NCI-H1048 (cell line): ENCODE measurements around the gene RNF43.

Experiments
- DNase-seq: peaks from one replicate; lab custom pipeline; 2025; lab: John Stamatoyannopoulos, UW

Gene RNF43

DNA sequence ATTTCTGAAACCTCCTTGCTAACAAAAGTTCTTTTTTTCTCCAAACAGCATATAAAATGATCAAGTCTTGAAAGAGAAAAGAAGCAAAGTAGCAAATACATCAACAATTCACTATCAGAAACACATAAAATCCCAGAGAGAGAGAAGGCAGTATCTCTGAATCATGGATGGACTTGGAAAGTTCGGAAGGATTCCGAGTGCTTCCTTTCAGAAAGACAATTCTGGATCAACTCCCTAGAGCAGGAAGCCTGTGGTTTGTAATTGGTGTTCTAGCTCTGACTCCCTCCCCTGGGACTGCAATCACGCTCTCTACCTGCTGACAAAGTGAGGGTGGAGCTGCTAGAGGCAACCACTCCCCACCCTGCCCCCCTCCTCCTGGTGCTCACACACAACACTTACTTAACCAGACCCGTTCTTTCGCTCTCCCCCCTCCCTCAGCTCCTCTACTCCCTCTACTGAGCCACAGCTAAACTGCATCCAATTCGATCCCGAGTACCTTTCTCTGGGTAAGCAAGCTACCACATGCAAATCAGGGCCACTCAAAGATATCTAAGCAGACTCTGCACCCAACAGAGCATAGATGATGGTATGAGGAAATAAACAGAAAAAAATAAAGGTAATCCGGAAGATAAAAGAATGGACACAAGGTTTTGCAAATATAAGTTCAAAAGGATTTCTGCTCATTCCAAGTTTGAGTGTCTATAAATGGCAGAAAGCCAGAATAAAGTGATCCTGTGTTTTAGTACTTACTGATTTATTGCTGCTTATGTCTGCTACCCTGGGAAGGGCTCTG, at the start of gene RNF43:
RNF43 (minus strand) TSS at position 235 of the 793 bp plus-strand sequence. CDS start 1,957 bp downstream, outside the sequence.
- peak; percentile 90 for DNase-seq

DNA sequence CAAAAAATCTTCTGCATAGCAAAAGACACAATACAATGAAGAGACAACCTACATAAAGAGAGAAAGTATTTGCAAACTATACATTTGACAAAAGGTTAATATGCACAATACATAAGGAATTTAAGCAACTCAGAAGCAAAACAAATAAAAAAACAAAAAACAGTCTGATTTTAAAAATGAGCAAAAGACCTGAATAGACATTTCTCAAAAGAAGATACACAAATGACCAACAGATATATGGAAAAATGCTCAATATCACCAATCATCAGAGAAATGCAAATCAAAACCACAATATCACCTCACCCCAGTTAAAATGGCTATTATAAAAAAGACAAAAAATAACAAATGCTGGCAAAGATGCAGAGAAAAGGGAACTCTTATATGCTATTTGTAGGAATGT, 38.2 kb upstream of the RNF43 start:
- DNase-seq, result no peak

DNA sequence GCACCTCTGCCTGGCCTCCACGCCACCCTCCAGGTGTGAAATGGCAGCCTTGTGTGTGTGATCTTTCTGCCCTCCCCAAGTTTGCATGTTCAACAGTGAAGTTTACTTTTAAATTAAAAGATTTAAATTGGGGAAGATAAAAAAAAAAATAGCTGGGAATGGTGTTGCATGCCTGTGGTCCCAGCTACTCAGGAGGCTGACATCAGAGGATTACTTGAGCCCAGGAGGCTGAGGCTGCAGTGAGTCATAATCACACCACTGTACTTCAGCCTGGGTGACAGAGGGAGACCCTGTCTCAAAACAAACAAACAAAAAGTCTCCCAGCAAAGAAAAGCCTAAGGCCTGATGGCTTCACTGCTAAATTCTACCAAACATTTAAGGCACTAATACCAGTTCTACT, 35.4 kb upstream of the RNF43 start:
- no peak for DNase-seq

DNA sequence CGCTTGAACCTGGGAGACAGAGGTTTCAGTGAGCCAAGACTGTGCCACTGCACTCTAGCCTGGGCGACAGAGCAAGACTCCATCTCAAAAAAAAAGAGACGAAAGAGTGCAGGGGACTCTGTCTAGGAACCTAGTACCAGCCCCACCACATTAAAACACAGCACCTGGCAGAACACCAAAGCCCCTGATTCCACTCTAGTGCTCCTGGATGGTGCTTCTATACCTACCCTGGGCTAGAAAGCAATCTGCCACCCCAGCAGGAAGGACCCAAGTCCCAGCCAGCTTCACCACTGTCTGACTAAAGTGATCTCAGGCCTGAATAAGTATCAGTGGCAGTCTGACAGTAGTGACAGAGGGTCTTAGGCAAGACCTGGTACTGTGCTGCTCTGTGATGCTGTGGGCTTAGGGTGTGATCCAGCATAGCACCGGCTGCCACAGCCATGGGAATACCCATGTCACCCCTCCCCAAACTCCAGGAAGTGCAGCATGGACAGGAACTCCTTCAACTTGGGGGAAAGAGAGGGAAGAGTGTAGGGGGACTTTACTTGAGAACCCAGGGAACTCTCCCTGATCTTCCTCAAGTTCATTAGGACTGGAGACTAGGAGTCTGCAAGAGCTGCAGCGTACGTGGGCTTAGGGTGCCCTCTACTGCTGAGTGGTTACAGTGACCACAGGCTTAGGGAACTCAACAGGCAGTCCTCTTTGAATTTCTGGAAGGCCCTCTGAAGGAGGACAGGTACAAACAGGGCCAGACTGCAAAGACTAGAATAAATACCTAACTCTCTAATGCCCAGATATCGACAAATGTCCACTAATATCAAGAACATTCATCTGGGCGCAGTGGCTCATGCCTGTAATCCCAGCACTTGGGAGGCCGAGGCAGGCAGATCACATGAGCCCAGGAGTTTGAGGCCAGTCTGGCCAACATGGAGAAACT, 30.0 kb upstream of the RNF43 start:
- peak; percentile 15 for DNase-seq

DNA sequence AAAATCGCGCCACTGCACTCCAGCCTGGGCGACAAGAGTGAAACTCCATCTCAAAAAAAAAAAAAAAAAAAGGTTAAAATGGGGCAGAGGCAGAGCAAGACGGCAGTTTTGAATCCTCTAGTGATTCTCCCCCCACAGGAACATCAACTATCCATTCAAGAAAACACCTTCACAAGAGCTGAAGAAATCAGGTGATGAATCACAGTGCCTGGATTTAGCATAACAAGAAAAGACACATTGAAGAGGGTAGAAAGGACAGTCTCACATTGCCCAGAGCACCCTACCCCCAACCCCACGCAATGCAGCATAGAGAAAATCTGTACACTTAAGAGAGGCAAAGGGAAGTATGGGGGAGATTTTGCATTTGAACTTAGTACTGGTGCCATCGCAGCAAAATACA, 28.8 kb upstream of the RNF43 start:
- DNase-seq, result no peak

DNA sequence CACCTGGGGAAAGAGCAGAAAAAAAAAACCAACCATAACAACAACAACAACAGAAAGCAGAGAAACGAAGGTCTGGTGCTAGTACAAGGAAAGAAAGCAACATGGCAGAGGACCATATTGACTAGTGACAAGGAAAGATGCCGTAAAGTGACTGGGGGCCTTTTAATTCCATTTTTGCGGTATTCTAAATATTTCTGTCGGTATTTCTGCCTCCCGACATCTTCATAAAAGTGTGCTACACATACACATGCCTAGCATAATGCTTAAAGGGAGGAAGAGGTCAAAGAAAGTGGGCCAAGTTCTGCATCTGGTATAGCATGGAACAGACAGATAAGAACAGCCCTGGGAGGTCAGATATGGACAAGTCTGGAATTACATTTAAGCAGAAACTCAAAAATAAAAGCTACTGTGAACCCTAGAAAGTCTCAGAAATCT, 19.5 kb upstream of the RNF43 start:
- no peak for DNase-seq

DNA sequence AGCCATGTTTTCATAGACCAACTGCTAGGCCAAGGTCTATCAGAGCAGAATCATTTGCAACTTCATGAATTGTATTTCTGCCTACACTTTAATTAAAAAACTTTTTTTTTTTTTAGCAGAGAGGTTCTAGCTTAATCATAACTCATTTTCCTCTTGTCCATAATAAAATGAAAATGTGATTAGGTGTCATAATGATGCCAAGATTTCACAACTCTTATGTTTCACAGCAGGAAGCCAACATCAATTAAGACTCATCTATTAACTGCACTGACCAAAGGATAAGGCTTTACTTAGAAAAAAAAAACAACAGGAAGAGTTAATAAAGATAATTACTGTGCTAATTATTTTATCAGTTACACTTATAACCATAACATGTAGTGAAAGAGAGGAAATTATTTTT, 18.9 kb upstream of the RNF43 start:
- no peak for DNase-seq

DNA sequence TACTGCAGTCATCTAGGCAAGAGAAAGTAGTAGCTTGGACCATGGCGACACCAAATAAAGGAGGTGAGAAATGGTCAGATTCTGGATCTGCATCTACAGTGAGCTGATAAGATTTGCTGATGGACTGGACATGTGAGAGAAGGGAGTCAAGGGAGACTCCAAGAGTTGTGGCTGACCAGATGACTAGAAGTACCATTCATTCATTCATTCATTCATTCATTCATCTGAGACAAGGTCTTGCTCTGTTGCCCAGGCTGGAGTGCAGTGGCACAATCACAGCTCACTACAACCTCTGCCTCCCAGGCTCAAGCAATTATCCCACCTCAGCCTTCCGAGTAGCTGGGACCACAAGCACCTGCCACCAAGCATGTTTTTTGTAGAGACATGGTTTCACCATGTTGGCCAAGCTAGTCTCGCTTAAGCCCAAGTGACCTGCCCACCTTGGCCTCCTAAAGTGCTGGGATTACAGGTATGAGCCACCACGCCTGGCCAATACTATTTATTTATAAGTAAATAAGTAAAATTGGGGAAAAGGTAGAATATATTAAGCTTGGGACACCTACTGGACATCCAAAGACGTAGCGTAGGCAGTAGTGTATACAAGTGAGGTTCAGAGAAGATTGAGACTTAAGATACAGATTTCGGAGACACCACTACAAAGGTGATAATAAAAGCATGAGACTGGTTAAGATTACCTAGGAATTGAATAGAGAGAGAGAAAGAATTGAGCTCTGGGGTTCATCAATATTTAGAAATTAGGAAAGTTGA, 15.7 kb upstream of the RNF43 start:
- no peak for DNase-seq

DNA sequence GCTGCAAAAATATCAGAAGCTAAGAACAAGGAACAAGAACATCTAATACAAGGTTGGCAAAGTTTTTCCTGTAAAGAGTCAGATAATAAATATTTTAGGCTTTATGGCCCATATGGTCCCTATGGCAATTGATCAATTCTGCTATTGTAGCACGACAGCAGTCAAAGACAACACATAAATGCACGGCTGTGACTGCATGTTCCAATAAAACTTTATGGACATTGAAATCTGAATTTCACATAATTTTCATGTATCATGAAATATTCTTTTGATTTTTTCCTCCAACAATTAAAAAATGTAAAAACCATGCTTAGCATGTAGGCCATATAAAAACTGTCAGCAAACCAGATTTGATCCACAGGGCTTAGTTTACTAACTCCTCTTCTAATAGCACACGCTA, 10.5 kb upstream of the RNF43 start:
- no peak for DNase-seq

DNA sequence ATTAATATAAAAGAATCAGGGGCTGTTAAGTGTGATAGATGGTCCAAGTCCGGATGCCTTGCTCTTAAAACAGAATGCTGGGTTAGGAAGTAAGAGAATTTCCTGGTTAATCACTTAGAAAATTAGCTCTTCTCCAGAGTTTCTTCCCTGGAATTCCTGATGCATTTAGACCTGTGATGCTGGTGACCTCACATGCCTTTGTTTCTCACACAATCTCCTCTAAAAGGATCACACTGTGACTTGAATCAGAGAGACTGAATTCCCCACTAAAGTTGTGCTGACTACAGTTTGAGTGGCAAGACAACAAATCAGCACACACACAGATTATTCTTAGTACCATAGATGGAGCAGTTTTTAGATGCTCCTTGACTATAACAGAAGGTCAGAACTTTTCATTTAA, 4.4 kb upstream of the RNF43 start:
- no peak for DNase-seq

DNA sequence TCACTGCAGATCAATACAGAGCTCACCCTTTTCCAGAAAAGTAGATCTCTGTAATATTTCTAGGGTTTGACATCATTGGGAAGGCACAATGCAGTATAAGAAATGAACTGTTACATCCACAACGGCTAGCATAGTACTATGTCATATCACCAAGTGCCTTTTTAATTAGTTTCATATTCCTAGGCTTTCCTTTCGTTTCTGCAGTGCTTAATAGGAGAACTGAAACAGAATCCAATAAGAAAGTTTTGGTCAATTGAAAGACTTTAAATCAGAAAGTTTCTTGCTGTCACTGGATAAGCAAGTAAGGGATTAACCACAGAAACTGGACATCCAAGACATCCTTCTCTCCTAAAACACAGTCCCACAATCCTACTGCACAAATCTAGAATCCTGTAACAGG, 3.5 kb upstream of the RNF43 start:
- DNase-seq, result no peak

DNA sequence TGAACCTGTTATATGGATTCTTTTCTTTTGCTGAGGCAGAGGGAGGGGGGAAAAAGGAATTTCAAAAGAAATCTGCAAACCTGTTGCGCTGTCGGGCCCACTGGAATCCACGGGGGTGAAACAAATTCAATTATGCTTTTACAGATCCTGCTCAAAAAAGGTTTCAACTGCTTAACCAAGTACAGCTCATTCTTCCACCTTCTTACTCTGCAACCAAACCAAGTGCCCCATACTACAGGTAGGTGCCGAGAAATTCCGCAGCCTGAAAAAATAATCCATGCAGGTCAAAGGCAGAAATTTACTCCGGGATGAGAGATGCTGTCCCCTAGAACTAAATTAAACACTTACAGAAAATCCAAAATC, 416 bp downstream of the RNF43 start:
- no peak for DNase-seq

DNA sequence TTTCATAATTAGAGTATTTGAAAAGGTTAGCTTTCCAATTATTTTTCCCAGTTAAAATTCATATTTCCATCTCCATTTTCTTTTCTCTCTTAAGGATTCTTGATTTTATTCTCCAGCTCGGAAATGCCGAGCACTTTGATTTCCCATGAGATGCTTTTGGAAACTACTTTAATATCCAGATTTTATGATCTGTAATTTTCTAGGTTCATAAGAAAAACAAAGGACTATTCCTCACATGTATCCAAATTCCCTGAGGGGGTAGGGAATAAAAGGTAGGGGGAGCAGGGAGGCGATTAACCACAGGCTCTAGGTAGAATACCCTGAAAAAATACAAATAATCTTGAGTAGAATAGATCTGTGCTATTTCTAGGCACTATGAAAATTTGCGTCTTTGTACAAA, 938 bp downstream of the RNF43 start:
- DNase-seq, result no peak

DNA sequence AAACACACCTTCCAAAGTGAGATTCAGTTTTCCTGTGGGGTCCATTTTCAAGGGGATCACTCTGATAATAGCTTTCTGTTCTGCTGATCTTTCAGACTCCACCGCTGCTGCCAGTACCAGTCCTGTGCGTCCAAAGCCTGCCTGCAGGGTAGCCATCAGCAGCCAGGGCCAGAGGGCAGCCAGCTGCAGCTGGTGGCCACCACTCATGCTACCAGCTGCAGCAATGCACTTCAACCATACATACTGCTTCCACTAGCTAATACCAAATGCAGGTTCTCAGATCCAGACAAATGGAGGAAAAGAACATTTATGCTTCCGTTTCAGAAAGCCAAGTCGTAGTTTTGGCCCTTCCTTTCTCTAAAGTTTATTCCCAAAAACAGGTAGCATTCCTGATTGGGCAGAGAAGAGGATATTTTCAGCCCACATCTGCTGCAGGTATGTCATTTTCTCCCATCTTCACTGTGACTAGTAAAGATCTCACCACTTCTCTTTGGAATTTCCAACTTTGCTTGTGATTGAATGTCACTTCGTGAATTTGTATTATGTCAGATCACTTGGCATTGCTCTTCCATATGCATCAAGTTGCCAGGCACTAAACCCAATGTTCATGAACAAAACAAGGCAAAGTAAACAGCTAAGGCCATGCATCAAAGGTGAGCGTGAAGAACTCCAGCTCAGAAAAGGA, 1.8 kb downstream of the RNF43 start:
- DNase-seq, result no peak

DNA sequence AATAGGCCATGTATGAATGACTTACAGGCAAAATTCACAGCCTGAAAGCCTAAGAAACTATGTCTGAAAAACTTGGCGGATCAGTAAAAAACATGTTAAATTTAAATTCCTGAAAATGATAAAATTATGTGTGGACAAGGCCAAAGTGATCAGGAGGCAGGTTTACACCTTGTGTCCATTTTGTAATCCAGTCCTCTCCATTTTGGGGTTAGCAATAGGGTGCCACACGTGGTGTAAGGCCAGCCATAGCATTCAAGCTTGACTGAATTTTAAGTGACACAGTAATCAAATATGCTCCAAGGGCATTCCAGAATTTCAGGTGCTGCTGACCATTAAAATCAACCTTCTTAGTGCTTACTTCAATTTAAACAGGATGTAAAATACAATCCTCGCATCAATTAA, 2.7 kb downstream of the RNF43 start:
- DNase-seq, result no peak

DNA sequence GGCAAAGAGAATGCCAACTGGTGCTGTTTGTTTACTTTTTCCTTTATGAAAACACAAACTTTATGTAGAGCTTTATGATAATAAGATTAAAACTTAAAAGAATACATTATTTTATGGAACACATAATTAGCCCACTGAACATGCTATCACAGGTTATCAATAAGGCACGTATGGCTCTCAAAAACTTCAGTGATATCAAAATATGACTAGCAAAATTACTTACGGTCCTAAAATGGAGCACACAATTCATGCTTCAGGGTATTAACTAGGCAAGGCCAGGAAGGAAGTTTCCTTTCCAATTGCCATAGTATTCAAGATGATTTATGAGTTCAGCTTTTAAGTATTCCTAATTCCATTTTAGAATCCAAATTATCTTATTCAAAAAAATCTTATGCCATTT, 3.6 kb downstream of the RNF43 start:
- no peak for DNase-seq

DNA sequence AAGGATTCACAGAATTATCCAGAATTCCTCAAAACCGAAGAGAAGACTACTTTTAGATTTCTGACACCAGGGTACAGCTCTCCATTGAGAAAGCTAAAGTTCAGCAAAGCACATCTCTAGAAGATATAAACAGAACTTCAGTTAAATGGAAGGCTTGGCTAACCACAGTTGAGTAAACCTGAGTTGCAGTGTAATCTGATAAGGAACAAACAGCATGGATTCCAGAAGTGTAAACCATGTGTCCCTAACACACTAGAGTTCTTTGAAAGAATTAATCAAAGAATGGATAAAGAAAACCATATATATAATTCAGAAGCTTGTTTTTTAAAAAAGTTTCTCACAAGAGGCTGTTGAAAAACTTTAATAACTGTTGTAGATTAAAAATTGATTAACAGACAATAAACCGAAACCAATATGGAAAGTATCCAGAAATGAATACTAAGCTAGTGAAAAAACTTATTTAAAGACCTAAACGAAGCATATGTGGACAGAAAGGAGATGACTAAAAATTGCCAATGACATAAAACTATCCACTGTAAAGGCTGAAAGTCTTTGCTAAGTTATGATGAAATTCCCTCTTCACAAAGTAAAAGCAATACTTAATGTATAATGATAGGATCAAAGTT, 4.3 kb downstream of the RNF43 start:
- DNase-seq, result no peak

DNA sequence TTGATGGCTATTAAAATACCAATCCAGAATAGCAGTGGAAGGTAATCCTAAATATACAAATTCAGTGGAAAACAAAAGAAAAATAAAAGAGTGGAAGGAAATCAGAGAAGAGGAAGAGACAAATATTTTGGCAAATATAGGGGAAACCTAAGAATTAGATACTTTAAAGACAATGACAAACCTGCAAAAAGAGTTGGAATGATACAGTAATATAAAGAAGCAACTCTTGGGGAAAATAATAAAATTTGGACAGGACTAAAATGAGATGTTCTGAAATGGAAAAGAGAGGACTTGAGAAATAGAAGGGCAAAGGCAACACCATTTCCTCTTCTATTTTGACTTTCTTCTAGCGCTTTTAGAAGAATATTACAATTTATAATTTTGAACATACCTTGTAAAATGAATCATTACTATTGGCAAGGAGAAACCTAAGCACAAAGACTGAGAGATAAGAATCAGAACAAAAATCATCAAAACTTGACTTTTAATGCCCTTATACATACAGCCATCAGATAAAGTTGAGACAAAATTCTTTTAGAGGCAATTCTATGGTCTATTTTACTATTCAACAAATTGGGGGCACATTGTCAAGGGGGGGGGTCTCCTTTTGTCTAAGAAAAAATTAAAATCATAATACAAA, 5.2 kb downstream of the RNF43 start:
- DNase-seq, result no peak

DNA sequence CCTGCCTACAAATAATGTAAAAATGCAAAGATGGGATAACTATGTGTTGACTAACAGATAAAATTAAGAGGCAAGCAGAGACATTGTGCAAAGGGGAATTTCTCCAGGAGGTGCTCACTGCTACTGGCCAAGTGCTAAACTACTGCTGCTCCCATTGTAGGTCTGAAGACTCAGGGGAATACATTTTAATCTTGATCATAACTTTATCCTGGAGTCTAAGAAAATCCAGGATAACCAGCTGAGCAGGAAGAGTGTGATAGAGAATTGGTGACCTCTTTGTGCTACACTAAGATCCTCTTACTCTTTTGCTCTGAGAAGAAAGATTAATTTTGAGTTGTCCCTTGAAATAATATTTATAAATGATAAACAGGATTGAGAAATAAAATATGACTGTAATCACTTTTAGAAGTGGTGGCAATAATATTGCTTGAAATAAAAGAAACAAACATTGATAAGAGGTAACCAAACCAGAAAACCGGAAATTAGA, 5.9 kb downstream of the RNF43 start:
- DNase-seq, result no peak

DNA sequence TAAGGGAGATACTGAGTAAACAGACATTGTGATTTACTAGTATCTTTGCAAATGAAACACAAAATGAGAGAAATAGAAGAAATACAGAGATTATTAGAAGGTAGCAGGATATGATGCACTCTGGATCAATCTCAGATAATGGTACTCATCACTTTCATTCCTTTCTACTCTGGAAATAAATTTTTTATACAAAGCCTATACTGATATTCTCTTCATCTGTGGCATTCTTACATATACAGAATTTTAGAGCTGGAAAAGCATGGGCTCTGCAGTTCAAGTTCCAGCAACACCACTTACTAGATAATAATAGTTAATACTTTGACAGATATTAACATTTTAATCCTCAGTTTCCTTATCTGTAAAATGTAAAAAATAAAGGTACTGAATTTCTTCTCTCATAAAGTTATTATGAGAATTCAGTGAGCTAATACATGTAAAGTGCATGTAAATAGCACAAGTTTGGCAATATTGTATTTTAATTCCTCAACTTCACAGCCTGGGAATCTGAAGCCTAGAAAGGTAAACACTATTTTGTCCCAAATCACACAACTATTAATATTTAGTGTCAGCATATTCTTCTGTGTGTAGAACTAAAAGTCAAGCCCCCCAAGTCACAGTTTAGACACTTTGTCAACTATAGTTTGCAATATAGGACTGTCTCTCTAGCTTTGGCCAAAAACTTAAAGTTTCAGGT, 6.5 kb downstream of the RNF43 start:
- no peak for DNase-seq
